ENCODE data around the gene ZIC2.
"Not testable (repeated sequence)": the region's sequence is repeated elsewhere in the genome, so short reads cannot be mapped to it uniquely, and the experiment has no call there.

ZIC2 gene

DNA sequence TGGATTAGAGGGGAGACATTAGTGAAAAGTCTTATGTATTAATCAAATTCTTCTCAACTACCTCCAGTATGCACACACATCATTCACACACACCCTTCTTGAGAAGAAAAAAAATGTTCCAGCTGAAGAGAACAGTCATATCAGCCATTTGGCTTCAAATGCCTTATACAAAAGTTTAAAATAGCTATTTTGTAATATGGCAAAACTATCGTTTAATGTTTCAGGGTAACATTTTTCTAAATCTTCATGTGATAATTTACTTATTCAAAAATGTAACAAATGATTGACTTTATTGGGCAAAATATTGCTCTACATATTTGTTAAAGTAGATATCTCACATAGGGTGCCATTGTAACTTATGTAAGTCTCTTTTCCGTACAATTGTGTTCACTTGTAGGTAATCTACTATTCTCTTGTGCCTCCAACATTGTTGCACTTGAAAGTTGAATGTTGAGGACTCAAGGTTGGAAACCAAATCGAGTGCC lies 13.6 kb downstream of the ZIC2 start:
- FAIRE-seq: no peak

DNA sequence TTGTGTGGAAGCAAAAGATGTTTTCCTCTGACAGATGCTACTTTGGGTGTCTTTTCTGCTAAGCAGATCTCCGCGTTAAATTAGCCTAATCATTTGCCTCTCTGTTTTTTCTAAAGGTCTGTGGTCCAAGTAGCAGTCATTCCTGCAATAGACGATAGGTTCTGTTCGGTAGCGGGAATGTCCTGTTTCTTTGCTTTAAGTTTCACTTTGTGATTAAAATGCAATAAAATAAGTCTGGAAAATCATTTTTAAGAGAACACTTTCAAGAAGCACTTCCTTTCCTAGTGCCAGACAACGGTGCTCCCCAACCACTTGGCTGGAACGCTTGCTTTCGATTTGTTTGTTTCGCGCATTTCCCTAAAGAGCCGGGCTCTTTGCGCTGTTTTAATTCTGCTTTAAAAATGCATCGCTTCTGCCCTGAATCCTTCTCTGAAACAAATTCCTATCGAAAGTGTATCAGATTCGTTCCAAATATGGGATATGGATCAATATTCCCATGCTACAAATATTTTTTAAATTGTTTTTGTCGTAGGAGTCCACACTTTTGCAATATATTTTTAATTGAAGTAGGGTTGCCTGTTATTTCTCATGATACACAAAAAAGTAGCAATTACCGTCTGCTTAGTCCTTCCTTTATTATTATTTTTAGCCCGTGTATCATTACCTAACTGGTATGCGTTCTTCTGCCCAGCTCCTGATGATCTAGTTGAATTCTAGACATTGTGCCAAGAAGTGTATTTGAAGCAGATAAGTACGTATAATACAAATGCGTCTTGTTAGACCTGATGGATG lies 14.2 kb downstream of the ZIC2 start:
- no peak for DNase-seq (ENCODE audit: extremely low spot score, insufficient read length, low read depth)
- no peak for FAIRE-seq

More for the DNA sequence above, 13.6 kb downstream of the ZIC2 start:
- DNase-seq (ENCODE audit: extremely low spot score, insufficient read length, low read depth): no peak

DNA sequence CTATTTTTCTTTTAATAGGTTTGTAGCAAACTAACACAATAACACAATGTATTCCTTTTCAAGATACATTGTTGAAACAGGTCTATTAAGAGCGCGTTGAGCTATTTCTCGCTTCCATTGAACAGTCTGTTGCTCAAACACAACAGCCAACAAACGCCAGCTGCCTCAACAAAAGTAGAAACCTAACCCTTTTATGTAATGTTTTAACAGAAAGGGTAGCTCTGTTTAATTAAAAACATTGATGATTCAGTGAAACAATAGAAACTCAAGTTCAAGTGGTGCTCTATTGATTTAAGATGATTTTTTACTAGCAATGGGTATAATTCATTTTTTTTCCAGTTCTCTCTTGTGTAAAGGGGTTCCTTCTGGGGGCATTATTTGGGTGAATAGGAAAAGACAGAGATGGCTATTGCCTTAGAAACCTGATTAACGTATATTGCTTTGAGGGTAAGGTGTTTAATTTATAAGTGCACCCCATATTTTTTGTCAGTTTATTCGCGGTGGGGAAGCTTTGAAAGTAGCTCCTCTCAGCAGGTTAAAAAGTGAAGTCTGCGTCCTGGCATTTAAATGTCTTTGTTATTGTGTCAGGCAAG lies 14.9 kb downstream of the ZIC2 start:
- DNase-seq (ENCODE audit: extremely low spot score, insufficient read length, low read depth) (no peak), FAIRE-seq (no peak)

GRCh38 chr13:99997702-99998214 lies 16.2 kb downstream of the ZIC2 start:
- DNase-seq (ENCODE audit: extremely low spot score, insufficient read length, low read depth) (no peak), FAIRE-seq (no peak)

- DNase-seq (ENCODE audit: extremely low spot score, insufficient read length, low read depth) (no peak), FAIRE-seq (no peak)
Observed at GRCh38 chr13:99998261-99998660, 16.7 kb downstream of the ZIC2 start.

- FAIRE-seq (no peak), DNase-seq (ENCODE audit: extremely low spot score, insufficient read length, low read depth) (no peak)
Observed at GRCh38 chr13:100014621-100015020, 33.0 kb downstream of the ZIC2 start.

- DNase-seq (ENCODE audit: extremely low spot score, insufficient read length, low read depth): no peak
- FAIRE-seq: no peak
Observed at GRCh38 chr13:100019780-100020356, 38.3 kb downstream of the ZIC2 start.

DNA sequence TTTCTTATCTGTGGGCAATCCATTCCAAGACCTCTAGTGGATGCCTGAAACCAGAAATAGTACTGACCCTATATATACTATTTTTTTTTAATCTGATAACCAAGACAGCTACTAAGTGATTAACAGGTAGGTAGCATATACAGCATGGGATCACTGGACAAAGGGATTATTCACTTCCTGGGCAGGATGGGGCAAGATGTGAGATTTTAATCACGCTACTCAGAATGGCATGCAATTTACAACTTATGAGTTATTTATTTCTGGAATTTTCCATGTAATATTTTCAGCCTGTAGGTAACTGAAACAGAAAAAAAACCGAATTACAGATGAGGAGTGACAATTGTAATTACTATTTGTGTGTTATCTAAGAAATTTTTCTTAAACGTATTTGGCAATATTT lies 41.2 kb downstream of the ZIC2 start:
- no peak for FAIRE-seq
- no peak for DNase-seq (ENCODE audit: extremely low spot score, insufficient read length, low read depth)

DNA sequence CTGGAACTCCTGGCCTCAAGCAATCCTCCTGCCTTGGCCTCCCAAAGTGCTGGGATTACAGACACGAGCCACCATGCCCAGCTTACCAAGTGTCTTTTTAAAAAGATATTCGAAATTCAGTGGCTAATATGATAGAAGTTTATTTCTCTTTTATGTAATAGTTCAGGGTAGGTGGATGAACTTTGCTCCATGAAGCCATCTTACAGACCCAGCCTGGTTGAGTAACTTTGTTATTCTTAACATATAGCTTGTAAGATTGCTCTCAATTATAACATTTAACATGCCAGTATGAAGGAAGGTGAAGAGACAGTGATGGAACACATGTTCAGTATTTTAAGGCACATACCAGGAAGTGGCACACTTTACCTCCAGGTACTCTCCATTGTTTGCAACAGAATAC lies 42.4 kb downstream of the ZIC2 start:
- no peak for DNase-seq (ENCODE audit: extremely low spot score, insufficient read length, low read depth)
- no peak for FAIRE-seq

GRCh38 chr13:100029933-100030332 lies 48.3 kb downstream of the ZIC2 start:
- FAIRE-seq (no peak), DNase-seq (ENCODE audit: extremely low spot score, insufficient read length, low read depth) (no peak)

DNA sequence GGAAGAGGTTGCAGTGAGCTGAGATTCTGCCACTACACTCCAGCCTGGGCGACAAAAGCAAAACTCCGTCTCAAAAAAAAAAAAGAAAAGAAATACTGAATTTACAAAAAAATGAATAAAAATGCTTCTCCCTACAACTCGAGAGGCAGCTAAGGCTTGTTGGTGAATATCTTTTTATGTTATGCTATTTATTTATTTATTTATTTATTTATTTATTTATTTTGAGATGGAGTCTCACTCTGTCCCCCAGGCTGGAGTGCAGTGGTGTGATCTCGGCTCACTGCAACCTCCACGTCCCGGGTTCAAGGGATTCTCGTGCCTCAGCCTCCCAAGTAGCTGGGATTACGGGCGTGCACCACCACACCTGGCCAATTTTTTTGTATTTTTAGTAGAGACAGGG lies 51.1 kb downstream of the ZIC2 start:
- not testable (repeated sequence) for DNase-seq (ENCODE audit: extremely low spot score, insufficient read length, low read depth); FAIRE-seq

GRCh38 chr13:100035936-100036335 lies 54.4 kb downstream of the ZIC2 start:
- DNase-seq (ENCODE audit: extremely low spot score, insufficient read length, low read depth) (no peak), FAIRE-seq (no peak)

Measured in GM18507 (cell line).